Heart left ventricle (tissue), 16 donors: ENCODE results near the gene AFF3. TPM values are rescaled to one million over a fixed set of nuclear protein-coding genes. Genes with fewer than 3 reads are reported as not detected.

ENCODE experiments used
- ATAC-seq, 4 donors: fragments of 200-7000 bp; cut with Tn5 transposase; one replicate each; pipeline ENCODE4 v1.9.1; 2020 to 2022; ENCODE audit warnings: moderate library complexity in 4 of 4, mild to moderate bottlenecking in 3 of 4, moderate number of reproducible peaks in 1 of 4
- DNase-seq, 5 donors: peaks; one replicate each; pipeline ENCODE4 v3.0.0-alpha.2; 2020
- H3K27ac ChIP-seq, 12 donors: fragments of 200-600 bp; sonication (generic) in 4 of 12; one replicate each; pipeline versions ENCODE4 v1.5.0 to v1.8.0; 2016 to 2022; ENCODE audit warnings: mild to moderate bottlenecking in 2 of 12
- H3K27me3 ChIP-seq, 9 donors: fragments of 200-600 bp; sonication (generic) in 2 of 9; one replicate each; pipeline versions ENCODE4 v1.5.1 to v1.8.0; 2016 to 2022; ENCODE audit warnings: mild to moderate bottlenecking in 3 of 9
- H3K36me3 ChIP-seq, 9 donors: fragments of 200-600 bp; sonication (generic) in 2 of 9; one replicate each; pipeline versions ENCODE4 v1.5.0 to v1.8.0; 2018 to 2022; ENCODE audit warnings: mild to moderate bottlenecking in 2 of 9
- H3K4me1 ChIP-seq, 12 donors: fragments of 200-600 bp; sonication (generic) in 4 of 12; one replicate each; pipeline versions ENCODE4 v1.5.0 to v1.8.0; 2016 to 2022; ENCODE audit warnings: mild to moderate bottlenecking in 3 of 12
- H3K4me3 ChIP-seq, 12 donors: fragments of 200-600 bp; sonication (generic) in 4 of 12; one replicate each; pipeline versions ENCODE4 v1.5.0 to v1.8.0; 2017 to 2022; ENCODE audit warnings: mild to moderate bottlenecking in 9 of 12, moderate library complexity in 4 of 12
- H3K9me3 ChIP-seq, 12 donors: fragments of 200-600 bp; sonication (generic) in 4 of 12; one replicate each; pipeline versions ENCODE4 v1.5.0 to v1.8.0; 2016 to 2022; ENCODE audit warnings: mild to moderate bottlenecking in 1 of 12
- POLR2A ChIP-seq, 2 donors: fragments of 450-650 bp; IDR thresholded peaks; one replicate each; pipeline ENCODE4 v1.6.1; 2017; ENCODE audit warnings: antibody characterized with exemption in 2 of 2, mild to moderate bottlenecking in 2 of 2, moderate library complexity in 2 of 2
- WGBS, 4 donors: extraction: QIAGEN DNeasy Blood & Tissue Kit in 2 of 4; methylation state at CpG; one replicate each; pipeline versions ENCODE4 v1.1.5 to v1.1.7; 2013 to 2018; 5-methylcytosine and 5-hydroxymethylcytosine counted together
- intact Hi-C, 10 donors: fragments of 100-400 bp; cut with DNase I; formaldehyde crosslinking; loops; one replicate each; pipeline versions ENCODE4 v1.11.1 to v1.14.2; 2022
- polyA plus RNA-seq, 2 donors: library from polyadenylated mRNA; stranded (reverse); fragments of 200-250 nt; gene quantifications; one replicate each; pipeline ENCODE4 v1.2.3, GENCODE V29; 2013
- total RNA-seq, 9 donors: library from RNA; depleted of rRNA in 2 of 9; stranded (reverse); fragments of >200 nt in 2 of 9; fragmentation: NEBNext Ultra II Directional in 3 of 9; extraction: Animal tissue kit (Norgen Biotek cat#: 25700) in 3 of 9; gene quantifications; one replicate each; pipeline versions ENCODE4 v1.1.0 to v1.2.4, GENCODE V29; 2016 to 2023
- TF ChIP-seq, protein P1 (sequence below), 12 donors: fragments of 200-600 bp; sonication (generic) in 4 of 12; IDR thresholded peaks; one replicate each; pipeline versions ENCODE4 v1.5.0 to v1.8.0; 2018 to 2022; ENCODE audit warnings: antibody characterized with exemption in 12 of 12, mild to moderate bottlenecking in 5 of 12
- donor health status: ischemic (EF 13 %, LVEDD 7.1; RV severe dilation, severe dysfunction).
- donor health status: healthy with polysubstance abuse.
- donor health status: DM: no; HTN: yes; CAD: no.
- donor health status: DM: no; HTN: no; CAD: no.
- donor health status: ischemic (EF 25% LVEDD 6.9; RV normal size, moderate dysfunction).
- donor health status: ischemic (EF 25% LVEDD 5.7; RV mildly dilated, moderate dysfunction).
- donor health status: healthy.
- donor health status: DM: yes; HTN: yes; CAD: no.
- donor health status: ischemic (EF 35%, LVEDD 5.7; RV mildly dilated, moderate dysfunction).
- donor health status: nonischemic (EF 11% LVEDD 7.7; RV severe dilation, severe dysfunction).
- donor health status: DM: yes; HTN: yes; CAD: no.
- donor health status: PGD.
- donor health status: ischemic (EF 29% LVEDD 5.4; RV normal size, mild dysfunction).
- donor health status: nonischemic (EF 23%, LVEDD 6.1; RV moderate dilation, normal function).

AFF3 gene
- total and polyA plus RNA-seq, 11 donors = 1.3 to 15.5 (median 4.7) TPM

DNA sequence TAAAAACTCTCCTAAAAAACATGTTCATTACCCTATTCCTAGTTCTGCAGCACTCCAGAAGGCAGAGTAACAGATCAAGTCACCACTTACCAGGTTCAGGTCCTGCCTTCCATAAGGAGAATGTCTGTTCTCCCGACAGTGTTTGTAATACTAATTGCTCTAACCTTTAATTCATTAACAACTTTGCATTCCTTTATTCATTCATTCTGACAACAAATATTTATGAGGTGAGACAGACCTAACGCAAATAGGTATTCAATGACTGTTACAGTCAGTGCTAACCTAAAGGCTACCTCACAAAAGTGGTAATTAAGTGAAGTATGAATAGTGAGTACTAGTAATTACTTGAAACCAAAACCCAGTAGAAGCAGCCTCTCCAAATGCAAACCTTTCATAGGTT lies 224.0 kb downstream of the AFF3 start:
- no peaks in the 10 kb centered on the region for H3K4me1 ChIP-seq
- H3K4me3 ChIP-seq = no peak overlapping the region
- H3K36me3 ChIP-seq = no peaks in the 10 kb centered on the region
- intact Hi-C loops = no loop called here
- no peaks in the 10 kb centered on the region for H3K27me3 ChIP-seq
- no peak overlapping the region for H3K27ac ChIP-seq
- peaks cover 0 to 17% (median 0%) of the 10 kb centered on the region in 12 donors for H3K9me3 ChIP-seq
- TF ChIP-seq POLR2A (IDR thresholded peaks at IDR 0.05) = no peak
- TF ChIP-seq, protein P1, sequence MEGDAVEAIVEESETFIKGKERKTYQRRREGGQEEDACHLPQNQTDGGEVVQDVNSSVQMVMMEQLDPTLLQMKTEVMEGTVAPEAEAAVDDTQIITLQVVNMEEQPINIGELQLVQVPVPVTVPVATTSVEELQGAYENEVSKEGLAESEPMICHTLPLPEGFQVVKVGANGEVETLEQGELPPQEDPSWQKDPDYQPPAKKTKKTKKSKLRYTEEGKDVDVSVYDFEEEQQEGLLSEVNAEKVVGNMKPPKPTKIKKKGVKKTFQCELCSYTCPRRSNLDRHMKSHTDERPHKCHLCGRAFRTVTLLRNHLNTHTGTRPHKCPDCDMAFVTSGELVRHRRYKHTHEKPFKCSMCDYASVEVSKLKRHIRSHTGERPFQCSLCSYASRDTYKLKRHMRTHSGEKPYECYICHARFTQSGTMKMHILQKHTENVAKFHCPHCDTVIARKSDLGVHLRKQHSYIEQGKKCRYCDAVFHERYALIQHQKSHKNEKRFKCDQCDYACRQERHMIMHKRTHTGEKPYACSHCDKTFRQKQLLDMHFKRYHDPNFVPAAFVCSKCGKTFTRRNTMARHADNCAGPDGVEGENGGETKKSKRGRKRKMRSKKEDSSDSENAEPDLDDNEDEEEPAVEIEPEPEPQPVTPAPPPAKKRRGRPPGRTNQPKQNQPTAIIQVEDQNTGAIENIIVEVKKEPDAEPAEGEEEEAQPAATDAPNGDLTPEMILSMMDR (IDR thresholded peaks at IDR 0.05) = no peak
- DNase-seq (no peak), ATAC-seq (no peak)
- 85 to 92% (median 89%) methylated on average over 2 of the region's 2 CpGs for WGBS, 4 donors

GRCh38 chr2:99915108-99915675 lies 227.2 kb downstream of the AFF3 start:
- ATAC-seq (no peak), DNase-seq (no peak)
- no peak for TF ChIP-seq POLR2A (IDR thresholded peaks at IDR 0.05)
- TF ChIP-seq, protein P1 (IDR thresholded peaks at IDR 0.05) = no peak
- Histone ChIP-seq H3K27me3 (no peaks in the 10 kb centered on the region), H3K9me3 (no peaks in the 10 kb centered on the region), H3K4me1 (no peaks in the 10 kb centered on the region), H3K36me3 (no peaks in the 10 kb centered on the region), H3K4me3 (no peak overlapping the region), H3K27ac (no peak overlapping the region)
- intact Hi-C loops = no loop called here
- 88 to 92% (median 91%) methylated on average over 8 of the region's 8 CpGs for WGBS, 4 donors

DNA sequence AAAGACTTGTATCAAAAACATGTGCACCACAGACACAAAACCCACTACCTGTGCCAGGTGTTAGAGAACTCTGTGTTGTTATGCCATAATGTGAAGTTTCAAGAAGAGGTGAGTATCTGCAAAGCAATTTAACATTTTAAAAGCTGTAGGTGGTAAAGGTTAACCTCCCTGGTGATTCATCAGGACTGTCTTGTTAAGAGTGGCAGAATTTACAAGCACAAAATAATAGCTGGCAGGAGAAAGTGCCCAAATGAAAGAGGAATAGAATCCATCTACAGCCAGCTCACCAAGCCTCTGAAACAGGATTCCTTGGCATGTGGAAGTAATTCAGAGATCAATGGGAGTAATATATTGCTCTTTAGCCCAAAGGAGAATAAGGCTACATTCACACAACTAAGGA lies 230.7 kb downstream of the AFF3 start:
- ATAC-seq (no peak), DNase-seq (no peak)
- intact Hi-C loops = no loop called here
- Histone ChIP-seq H3K27me3 (no peaks in the 10 kb centered on the region), H3K36me3 (no peaks in the 10 kb centered on the region), H3K27ac (no peak overlapping the region), H3K4me3 (no peak overlapping the region), H3K4me1 (no peaks in the 10 kb centered on the region), H3K9me3 (no peaks in the 10 kb centered on the region)
- TF ChIP-seq, protein P1 (IDR thresholded peaks at IDR 0.05) = no peak
- TF ChIP-seq POLR2A (IDR thresholded peaks at IDR 0.05) = no peak

- ATAC-seq (no peak), DNase-seq (no peak)
- WGBS, 4 donors = 78 to 89% (median 83%) methylated on average over 5 of the region's 5 CpGs
- TF ChIP-seq, protein P1 (IDR thresholded peaks at IDR 0.05) = no peak
- no peak for TF ChIP-seq POLR2A (IDR thresholded peaks at IDR 0.05)
- Histone ChIP-seq H3K27me3 (no peaks in the 10 kb centered on the region), H3K36me3 (no peaks in the 10 kb centered on the region), H3K4me3 (no peak overlapping the region), H3K4me1 (no peaks in the 10 kb centered on the region), H3K9me3 (no peaks in the 10 kb centered on the region), H3K27ac (no peak overlapping the region)
- intact Hi-C loops = no loop called here
Observed at GRCh38 chr2:99910902-99911301, 231.5 kb downstream of the AFF3 start.
